T-cell (primary cell): ENCODE results near the gene EFHD2. TPM values are rescaled to one million over a fixed set of nuclear protein-coding genes. Genes with fewer than 3 reads are reported as not detected.
"Not testable (repeated sequence)": the region's sequence is repeated elsewhere in the genome, so short reads cannot be mapped to it uniquely, and the experiment has no call there.

Source experiments
- ATAC-seq, 4 experiments: fragments of 200-7000 bp in 3 of 4; fragments of 150-1000 bp in 1 of 4; cut with Tn5 transposase; replicated peaks in 1 of 4; 1 replicate in 3 of 4; 2 replicates in 1 of 4; pipeline ENCODE4 v1.10.0; 2021; ENCODE audit warnings: moderate library complexity in 3 of 4, mild to moderate bottlenecking in 2 of 4, moderate number of reproducible peaks in 1 of 4
- CTCF ChIA-PET, 2 donors: fragments of 300-600 bp; sonication (Branson Sonifier 250); formaldehyde crosslinking; loops; one replicate each; lab custom pipeline; 2022; ENCODE audit warnings: antibody characterized with exemption in 2 of 2; lab: Charles Lee
- POLR2A ChIA-PET, 2 donors: fragments of 300-600 bp; sonication (Branson Sonifier 250); formaldehyde crosslinking; loops; one replicate each; lab custom pipeline; 2022; ENCODE audit warnings: antibody characterized with exemption in 2 of 2; lab: Charles Lee
- DNase-seq, 35 experiments: peaks; one replicate each; pipeline versions ENCODE4 v3.0.0 to v3.0.0-alpha.2; 2013 to 2023
- H3K27ac ChIP-seq: one replicate; pipeline ENCODE4 v1.5.1; 2013; ENCODE audit warnings: low read length
- H3K27me3 ChIP-seq, 2 experiments: replicated peaks in 1 of 2; 1 replicate in 1 of 2; 2 replicates in 1 of 2; pipeline versions ENCODE4 v1.6.1 to v1.7.0; 2013; ENCODE audit warnings: low read length in 1 of 2, mixed read lengths in 1 of 2; ENCODE audit not compliant: control insufficient read depth in 2 of 2, insufficient read depth in 2 of 2; ENCODE audit errors: extremely low read depth in 1 of 2
- H3K36me3 ChIP-seq, 2 donors: 1 replicate in 1 of 2; 2 replicates in 1 of 2; pipeline versions ENCODE4 v1.6.1 to v1.7.0; 2013; ENCODE audit warnings: low read length in 1 of 2; ENCODE audit not compliant: control insufficient read depth in 2 of 2, insufficient read depth in 1 of 2; ENCODE audit errors: extremely low read depth in 1 of 2
- H3K4me1 ChIP-seq, 2 experiments: 1 replicate in 1 of 2; 2 replicates in 1 of 2; pipeline versions ENCODE4 v1.6.1 to v1.7.0; 2013; ENCODE audit warnings: low read length in 2 of 2, mixed read lengths in 1 of 2; ENCODE audit not compliant: insufficient read depth in 2 of 2, control insufficient read depth in 1 of 2; ENCODE audit errors: extremely low read depth in 1 of 2
- H3K4me3 ChIP-seq, 2 donors: 1 replicate in 1 of 2; 2 replicates in 1 of 2; pipeline versions ENCODE4 v1.5.1 to v1.7.0; 2013; ENCODE audit warnings: mild to moderate bottlenecking in 2 of 2, low read length in 1 of 2, moderate library complexity in 1 of 2; ENCODE audit not compliant: control insufficient read depth in 1 of 2; ENCODE audit errors: extremely low read depth in 1 of 2
- H3K9me3 ChIP-seq: 2 replicates; pipeline ENCODE4 v1.7.0; 2013
- H3K27ac Mint-ChIP-seq, 2 donors: one replicate each; pipeline ENCODE4 v1.8.0; 2020 to 2021; ENCODE audit warnings: mild to moderate bottlenecking in 2 of 2, mixed read lengths in 2 of 2
- H3K27me3 Mint-ChIP-seq, 2 donors: one replicate each; pipeline ENCODE4 v1.8.0; 2021 to 2022; ENCODE audit warnings: mixed read lengths in 2 of 2
- H3K36me3 Mint-ChIP-seq: one replicate; pipeline ENCODE4 v1.8.0; 2021; ENCODE audit warnings: mixed read lengths
- H3K4me1 Mint-ChIP-seq, 3 donors: one replicate each; pipeline ENCODE4 v1.8.0; 2020 to 2022; ENCODE audit warnings: mixed read lengths in 3 of 3, mild to moderate bottlenecking in 1 of 3
- H3K4me3 Mint-ChIP-seq, 3 donors: one replicate each; pipeline ENCODE4 v1.8.0; 2020 to 2022; ENCODE audit warnings: mild to moderate bottlenecking in 3 of 3, mixed read lengths in 3 of 3, moderate library complexity in 3 of 3
- H3K9me3 Mint-ChIP-seq, 3 donors: one replicate each; pipeline ENCODE4 v1.8.0; 2020 to 2022; ENCODE audit warnings: mixed read lengths in 3 of 3
- WGBS: methylation state at CpG from one replicate; pipeline ENCODE4 v1.1.5; 2013; ENCODE audit warnings: missing lambda C conversion rate; ENCODE audit not compliant: insufficient coverage; 5-methylcytosine and 5-hydroxymethylcytosine counted together
- total RNA-seq, 35 experiments: library from RNA in 6 of 35; stranded (reverse) in 6 of 35; fragments of 120-200 nt in 1 of 35; gene quantifications; one replicate each; pipeline versions ENCODE4 v1.2.1 to v1.2.4 and lab custom pipeline; 2013 to 2026

The EFHD2 gene
- total RNA-seq, 5 donors from 2014 or later (not counting 1 experiment from before 2014, with no cell fraction given) = 49.1 to 125 (median 63.6) TPM

DNA sequence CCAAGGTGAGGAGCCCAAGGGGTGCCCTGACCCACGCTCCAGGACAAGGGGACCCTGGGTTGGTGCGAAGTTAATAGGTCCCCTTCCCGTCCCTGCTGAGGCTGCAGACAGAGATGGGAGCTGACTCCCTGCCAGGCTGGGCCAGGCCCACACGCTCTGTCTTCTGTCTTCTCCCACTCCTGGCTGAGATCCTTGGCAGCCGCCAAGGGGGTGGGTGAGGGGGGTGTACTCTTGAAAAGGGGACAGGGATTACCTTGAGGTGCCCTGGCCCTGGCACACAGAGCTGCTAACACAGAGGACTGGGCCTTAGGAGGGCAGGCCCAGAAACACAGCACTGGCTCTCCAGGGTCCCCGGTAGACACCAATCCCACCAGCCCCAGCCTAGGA is 17.6 kb downstream of the EFHD2 start:
- H3K4me1 Mint-ChIP-seq = peaks cover 0 to 14% (median 10%) of the 10 kb centered on the region in 3 donors
- no peak overlapping the region for H3K27ac ChIP-seq
- H3K36me3 Mint-ChIP-seq = peaks cover 12% of the 10 kb centered on the region
- CTCF ChIA-PET = interaction anchor here (0.8 to 1.5 kb wide), 2 partner anchors 104 kb away, joined by 3 to 6 read pairs; no protein-coding TSS in a partner anchor
- H3K4me3 ChIP-seq = no peak overlapping the region
- no peaks in the 10 kb centered on the region for H3K9me3 Mint-ChIP-seq
- no peak overlapping the region for H3K4me3 Mint-ChIP-seq
- H3K36me3 ChIP-seq = peaks cover 8 to 38% of the 10 kb centered on the region in 2 donors
- no peaks in the 10 kb centered on the region for H3K27me3 ChIP-seq
- H3K9me3 ChIP-seq = no peaks in the 10 kb centered on the region
- H3K27me3 Mint-ChIP-seq = no peaks in the 10 kb centered on the region
- WGBS = 100% methylated on average over 4 of the region's 6 CpGs
- POLR2A ChIA-PET = no interaction called here
- DNase-seq (peak in 1 of 35 experiments; percentile 1), ATAC-seq (no peak)
- H3K27ac Mint-ChIP-seq = no peak overlapping the region
- peaks cover 0 to 19% of the 10 kb centered on the region in 2 experiments for H3K4me1 ChIP-seq

DNA sequence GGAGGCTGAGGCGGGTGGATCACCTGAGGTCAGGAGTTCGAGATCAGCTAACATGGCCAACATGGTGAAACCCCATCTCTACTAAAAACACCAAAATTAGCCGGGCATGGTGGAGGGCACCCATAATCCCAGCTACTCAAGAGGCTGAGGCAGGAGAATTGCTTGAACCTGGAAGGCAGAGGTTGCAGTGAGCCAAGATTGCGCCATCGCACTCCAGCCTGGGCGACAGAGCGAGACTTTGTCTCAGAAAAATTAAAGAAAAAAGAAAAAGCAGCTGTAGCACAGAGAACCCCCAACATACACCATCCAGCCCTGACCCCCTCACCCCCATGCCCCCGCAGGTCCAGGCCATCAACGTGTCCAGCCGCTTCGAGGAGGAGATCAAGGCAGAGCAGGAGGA is 18.6 kb downstream of the EFHD2 start:
- Mint-ChIP-seq H3K36me3 (peaks cover 12% of the 10 kb centered on the region), H3K4me1 (peaks cover 0 to 14% (median 10%) of the 10 kb centered on the region in 3 donors)
- H3K27me3 Mint-ChIP-seq, DNase-seq, H3K4me3 Mint-ChIP-seq, H3K27ac ChIP-seq, H3K4me3 ChIP-seq, ATAC-seq, POLR2A ChIA-PET, CTCF ChIA-PET, H3K27me3 ChIP-seq, H3K27ac Mint-ChIP-seq, H3K9me3 Mint-ChIP-seq, H3K9me3 ChIP-seq: not testable (repeated sequence)
- H3K36me3 ChIP-seq = peaks cover 8 to 38% of the 10 kb centered on the region in 2 donors
- peaks cover 0 to 13% of the 10 kb centered on the region in 2 experiments for H3K4me1 ChIP-seq
- WGBS = 100% methylated on average over 5 of the region's 11 CpGs

DNA sequence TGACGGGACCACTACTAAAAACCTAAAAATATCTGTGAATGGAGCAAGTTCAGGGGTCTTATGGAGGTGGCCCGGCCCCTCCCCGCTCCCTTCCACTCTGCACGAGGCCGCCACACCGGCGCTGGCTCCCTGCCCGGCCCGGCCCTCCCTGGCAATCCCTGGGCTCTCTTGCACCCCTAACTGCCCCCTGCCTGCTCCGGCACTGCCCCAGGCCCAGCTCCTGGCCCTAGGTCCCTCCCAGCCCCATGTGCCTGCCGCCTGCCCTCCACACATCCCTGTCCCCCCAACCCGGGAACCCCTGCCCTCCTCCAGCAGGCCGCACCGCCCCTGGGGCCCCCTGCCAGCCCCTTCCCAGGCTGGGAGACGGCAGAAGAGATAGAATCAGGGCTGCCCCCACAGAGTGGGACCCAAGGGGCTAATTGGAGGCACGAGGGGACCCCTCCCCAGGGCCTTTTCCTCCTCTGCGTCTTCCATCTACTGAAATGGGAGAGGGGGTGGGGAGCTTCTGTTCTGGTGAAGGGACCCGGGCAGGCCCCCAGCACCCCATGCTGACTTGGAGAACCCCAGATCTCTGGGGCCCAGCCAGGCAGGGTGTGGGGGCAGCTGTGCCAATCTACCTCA is 19.2 kb downstream of the EFHD2 start:
- Histone ChIP-seq H3K27ac (no peak overlapping the region), H3K4me1 (peaks cover 0 to 12% of the 10 kb centered on the region in 2 experiments), H3K27me3 (no peaks in the 10 kb centered on the region), H3K9me3 (no peaks in the 10 kb centered on the region), H3K36me3 (peaks cover 8 to 38% of the 10 kb centered on the region in 2 donors), H3K4me3 (no peak overlapping the region)
- POLR2A ChIA-PET = no interaction called here
- peaks cover 0 to 14% (median 10%) of the 10 kb centered on the region in 3 donors for H3K4me1 Mint-ChIP-seq
- H3K9me3 Mint-ChIP-seq = no peaks in the 10 kb centered on the region
- no peak for ATAC-seq
- CTCF ChIA-PET = no interaction called here
- H3K4me3 Mint-ChIP-seq = no peak overlapping the region
- peaks cover 12% of the 10 kb centered on the region for H3K36me3 Mint-ChIP-seq
- no peak overlapping the region for H3K27ac Mint-ChIP-seq
- H3K27me3 Mint-ChIP-seq = no peaks in the 10 kb centered on the region
- DNase-seq = peak in 1 of 35 experiments; percentile 15
- WGBS = 96% methylated on average over 11 of the region's 18 CpGs

DNA sequence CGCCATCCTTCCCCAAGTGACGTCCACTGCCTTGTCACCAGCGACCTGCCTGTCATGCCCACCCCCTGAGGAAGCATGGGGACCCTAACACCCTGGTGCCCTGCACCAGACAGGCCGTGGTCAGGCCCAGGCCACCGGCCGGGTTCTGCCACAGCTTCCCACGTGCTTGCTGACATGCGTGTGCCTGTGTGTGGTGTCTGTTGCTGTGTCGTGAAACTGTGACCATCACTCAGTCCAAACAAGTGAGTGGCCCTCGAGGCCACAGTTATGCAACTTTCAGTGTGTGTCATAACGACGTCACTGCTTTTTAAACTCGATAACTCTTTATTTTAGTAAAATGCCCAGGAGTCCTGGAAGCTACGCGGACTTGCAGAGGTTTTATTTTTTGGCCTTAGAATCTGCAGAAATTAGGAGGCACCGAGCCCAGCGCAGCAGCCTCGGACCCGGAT is 20.0 kb downstream of the EFHD2 start:
- ChIA-PET CTCF (interaction anchor here (3.9 to 7.3 kb wide), 2 partner anchors 105 to 107 kb away, joined by 23 to 68 read pairs; no protein-coding TSS in a partner anchor), POLR2A (interaction anchor here in 1 of 2 donors (0.7 kb wide), 1 partner anchor 18 kb away, joined by 3 read pairs; no protein-coding TSS in a partner anchor)
- WGBS = 89% methylated on average over 13 of the region's 19 CpGs
- H3K4me3 ChIP-seq = no peak overlapping the region
- H3K9me3 ChIP-seq = no peaks in the 10 kb centered on the region
- Mint-ChIP-seq H3K27me3 (no peaks in the 10 kb centered on the region), H3K36me3 (peaks cover 12% of the 10 kb centered on the region), H3K4me3 (no peak overlapping the region), H3K4me1 (peaks cover 0 to 8% (median 8%) of the 10 kb centered on the region in 3 donors), H3K9me3 (no peaks in the 10 kb centered on the region), H3K27ac (no peak overlapping the region)
- H3K27ac ChIP-seq = no peak overlapping the region
- peaks cover 8 to 38% of the 10 kb centered on the region in 2 donors for H3K36me3 ChIP-seq
- DNase-seq (peak in 1 of 35 experiments; percentile 13), ATAC-seq (no peak)
- H3K27me3 ChIP-seq = no peaks in the 10 kb centered on the region
- peaks cover 0 to 9% of the 10 kb centered on the region in 2 experiments for H3K4me1 ChIP-seq

DNA sequence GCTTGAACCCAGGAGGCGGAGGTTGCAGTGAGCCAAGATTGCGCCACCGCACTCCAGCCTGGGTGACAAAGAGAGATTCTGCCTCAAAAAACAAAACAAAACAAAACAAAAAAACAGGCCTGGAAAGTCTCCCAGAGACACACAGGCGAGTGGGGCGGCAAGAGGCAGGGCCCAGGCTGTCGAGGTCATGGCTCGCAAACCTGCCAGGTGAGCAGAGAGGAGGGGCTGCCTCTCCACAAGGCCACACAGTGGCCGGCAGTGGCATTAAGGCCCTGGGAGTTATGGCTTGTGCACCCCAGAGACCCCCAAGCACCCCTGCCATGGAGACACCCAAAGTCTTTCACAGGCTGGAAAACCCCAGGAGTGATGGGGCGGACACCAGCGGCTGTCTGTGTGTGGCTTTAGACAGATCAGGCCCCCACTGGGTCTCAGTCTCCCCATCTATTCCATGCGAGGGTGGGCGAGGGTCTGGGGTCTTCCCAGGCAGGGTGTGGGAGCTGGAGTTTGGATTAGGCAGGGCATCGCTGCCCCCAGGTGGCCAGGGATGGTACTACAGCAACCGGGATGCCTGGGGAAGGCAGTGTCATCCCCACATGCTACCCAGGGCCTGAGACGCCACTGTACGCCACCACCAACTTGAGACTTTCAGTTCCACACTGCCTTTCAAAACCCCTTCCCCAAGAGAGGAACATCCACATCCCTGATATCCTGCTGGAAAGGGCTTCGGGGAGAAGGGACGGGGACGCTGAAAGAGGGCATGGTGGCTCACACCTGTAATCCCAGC is 21.3 kb downstream of the EFHD2 start:
- Mint-ChIP-seq H3K27ac (no peak overlapping the region), H3K4me1 (peaks cover 0 to 8% (median 5%) of the 10 kb centered on the region in 3 donors), H3K27me3 (no peaks in the 10 kb centered on the region), H3K9me3 (no peaks in the 10 kb centered on the region), H3K36me3 (peaks cover 11% of the 10 kb centered on the region), H3K4me3 (no peak overlapping the region)
- Histone ChIP-seq H3K36me3 (peaks cover 8 to 32% of the 10 kb centered on the region in 2 donors), H3K4me1 (peaks cover 0 to 2% of the 10 kb centered on the region in 2 experiments), H3K4me3 (no peak overlapping the region), H3K27me3 (no peaks in the 10 kb centered on the region), H3K27ac (no peak overlapping the region), H3K9me3 (no peaks in the 10 kb centered on the region)
- DNase-seq = peak; percentile 35 to 83 (median 66)
- WGBS = 67% methylated on average over 7 of the region's 19 CpGs
- CTCF ChIA-PET = interaction anchor here (1.4 to 7.3 kb wide), 3 partner anchors 19 to 108 kb away, joined by 3 to 68 read pairs (median 23); no protein-coding TSS in a partner anchor
- ATAC-seq = peak; percentile 53 to 75 (median 67)
- POLR2A ChIA-PET = interaction anchor here in 1 of 2 donors (0.6 kb wide), 1 partner anchor 13 kb away, joined by 10 read pairs; no protein-coding TSS in a partner anchor

DNA sequence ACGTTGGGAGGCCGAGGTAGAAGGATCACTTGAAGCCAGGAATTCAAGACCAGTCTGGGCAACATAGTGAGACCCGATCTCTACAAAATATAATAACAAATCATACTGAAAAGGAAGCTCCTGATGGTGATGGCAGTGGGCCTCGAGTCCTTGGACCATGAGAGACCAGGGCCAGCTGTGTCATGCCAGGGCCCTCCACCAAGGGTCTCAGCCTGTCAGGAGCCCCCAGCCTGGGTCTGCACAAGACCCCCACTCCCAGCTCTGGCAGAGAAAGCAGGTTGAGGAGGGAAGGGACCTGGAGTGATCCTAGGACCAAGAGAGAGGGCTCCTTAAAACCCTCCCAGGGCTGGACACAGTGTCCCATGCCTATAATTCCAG is 21.9 kb downstream of the EFHD2 start:
- CTCF ChIA-PET = interaction anchor here (0.5 to 7.3 kb wide), 6 partner anchors 20 to 298 kb away, joined by 3 to 68 read pairs (median 3); no protein-coding TSS in a partner anchor
- H3K27ac ChIP-seq = no peak overlapping the region

More for the DNA sequence above, 21.9 kb downstream of the EFHD2 start:
- POLR2A ChIA-PET = interaction anchor here (0.6 kb wide), 3 partner anchors 14 to 321 kb away, joined by 5 to 10 read pairs (median 7); no protein-coding TSS in a partner anchor
- H3K36me3 ChIP-seq = peaks cover 8 to 26% of the 10 kb centered on the region in 2 donors
- ATAC-seq (no peak), DNase-seq (peak in 1 of 35 experiments; percentile 4)
- no peaks in the 10 kb centered on the region for H3K27me3 ChIP-seq
- no peaks in the 10 kb centered on the region for H3K9me3 ChIP-seq
- Mint-ChIP-seq H3K4me3 (no peak overlapping the region), H3K36me3 (peaks cover 5% of the 10 kb centered on the region), H3K9me3 (no peaks in the 10 kb centered on the region), H3K27ac (no peak overlapping the region), H3K27me3 (no peaks in the 10 kb centered on the region), H3K4me1 (peaks cover 0 to 2% (median 0%) of the 10 kb centered on the region in 3 donors)
- no peak overlapping the region for H3K4me3 ChIP-seq
- peaks cover 0 to 2% of the 10 kb centered on the region in 2 experiments for H3K4me1 ChIP-seq
- WGBS = 86% methylated on average over 2 of the region's 4 CpGs
